H1 (cell line): ENCODE measurements around the gene ARHGEF1. TPM values are rescaled to one million over a fixed set of nuclear protein-coding genes. Genes with fewer than 3 reads are reported as not detected.

ENCODE experiments used
- CTCF ChIA-PET: fragments of 300-600 bp; sonication (Branson Sonifier 250); formaldehyde crosslinking; loops from one replicate; lab custom pipeline; 2021; ENCODE audit not compliant: partially characterized antibody; lab: Charles Lee
- POLR2A ChIA-PET: fragments of 300-600 bp; sonication (Branson Sonifier 250); formaldehyde crosslinking; loops from one replicate; lab custom pipeline; 2021; ENCODE audit warnings: inconsistent platforms; ENCODE audit not compliant: partially characterized antibody; lab: Charles Lee
- DNase-seq, 2 experiments: peaks; one replicate each; pipeline versions ENCODE4 v3.0.0 to v3.0.0-alpha.2; 2010 to 2022; ENCODE audit warnings: low spot score in 2 of 2, low read depth in 1 of 2, mixed read lengths in 1 of 2
- FAIRE-seq: peaks from 2 replicates; lab custom pipeline; 2011; peaks lifted over from hg19 to GRCh38; lab: Jason Lieb, UNC
- H2AFZ ChIP-seq: 2 replicates; pipeline ENCODE4 v1.8.1; 2012; ENCODE audit warnings: low read length, inconsistent platforms
- H2AK5ac ChIP-seq: 2 replicates; pipeline ENCODE4 v1.6.1; 2013; ENCODE audit warnings: low read depth, low read length
- H2BK120ac ChIP-seq: replicated peaks from 2 replicates; pipeline ENCODE3; 2013; ENCODE audit warnings: low read depth, low read length, inconsistent platforms
- H2BK12ac ChIP-seq: 2 replicates; pipeline ENCODE4 v1.6.1; 2013; ENCODE audit warnings: low read depth, low read length
- H2BK15ac ChIP-seq: 2 replicates; pipeline ENCODE4 v1.6.1; 2013; ENCODE audit warnings: low read length
- H2BK20ac ChIP-seq: 2 replicates; pipeline ENCODE4 v1.6.1; 2013; ENCODE audit warnings: low read length
- H2BK5ac ChIP-seq: 2 replicates; pipeline ENCODE4 v1.6.1; 2013; ENCODE audit warnings: low read depth, low read length
- H3K14ac ChIP-seq: 2 replicates; pipeline ENCODE4 v1.6.1; 2013; ENCODE audit warnings: inconsistent platforms; ENCODE audit not compliant: insufficient read length
- H3K18ac ChIP-seq: 2 replicates; pipeline ENCODE4 v1.6.1; 2013; ENCODE audit warnings: low read length; ENCODE audit errors: extremely low read depth
- H3K23ac ChIP-seq: 2 replicates; pipeline ENCODE4 v1.6.1; 2013; ENCODE audit warnings: inconsistent platforms; ENCODE audit not compliant: insufficient read length
- H3K23me2 ChIP-seq: 2 replicates; pipeline ENCODE4 v1.6.1; 2013; ENCODE audit warnings: low read depth, low read length
- H3K27ac ChIP-seq: 2 replicates; pipeline ENCODE4 v1.6.1; 2011; ENCODE audit warnings: low read depth, low read length, inconsistent platforms
- H3K27me3 ChIP-seq, 4 experiments: replicated peaks in 1 of 4; 1 replicate in 1 of 4; 2 replicates in 3 of 4; pipeline versions ENCODE4 v1.6.1 to v1.8.1; 2011 to 2013; ENCODE audit warnings: low read length in 3 of 4, mild to moderate bottlenecking in 3 of 4, inconsistent platforms in 2 of 4, mixed read lengths in 2 of 4, moderate library complexity in 1 of 4; ENCODE audit not compliant: control insufficient read depth in 3 of 4, insufficient read depth in 3 of 4; ENCODE audit errors: extremely low read depth in 1 of 4
- H3K36me3 ChIP-seq, 4 experiments: 2 replicates each; pipeline versions ENCODE4 v1.6.1 to v1.8.1; 2011 to 2013; ENCODE audit warnings: mild to moderate bottlenecking in 4 of 4, low read length in 3 of 4, moderate library complexity in 2 of 4, control low read depth in 1 of 4, inconsistent platforms in 1 of 4; ENCODE audit not compliant: insufficient read depth in 4 of 4, control insufficient read depth in 2 of 4
- H3K4ac ChIP-seq: replicated peaks from 2 replicates; pipeline ENCODE3; 2013; ENCODE audit warnings: low read length, low read depth, mixed read lengths, inconsistent platforms; ENCODE audit not compliant: insufficient read length
- H3K4me1 ChIP-seq, 4 experiments: replicated peaks in 1 of 4; 1 replicate in 1 of 4; 2 replicates in 3 of 4; pipeline versions ENCODE4 v1.6.1 to v1.8.1; 2011 to 2013; ENCODE audit warnings: low read length in 3 of 4, inconsistent platforms in 2 of 4, mixed read lengths in 1 of 4; ENCODE audit not compliant: insufficient read depth in 4 of 4, control insufficient read depth in 3 of 4
- H3K4me2 ChIP-seq, 2 experiments: 2 replicates each; pipeline versions ENCODE4 v1.6.1 to v1.8.1; 2011 to 2013; ENCODE audit warnings: low read depth in 2 of 2, low read length in 2 of 2, control low read depth in 1 of 2, inconsistent platforms in 1 of 2, mild to moderate bottlenecking in 1 of 2; ENCODE audit not compliant: insufficient read depth in 1 of 2
- H3K4me3 ChIP-seq, 4 experiments: fragments of 200-600, 300-600 bp in 1 of 4; sonication (generic), shearing (Covaris generic), sonication (Bioruptor Twin) in 1 of 4; 2 replicates each; pipeline versions ENCODE4 v1.5.1 to v1.8.1; 2011 to 2016; ENCODE audit warnings: low read length in 4 of 4, low read depth in 3 of 4, control low read depth in 2 of 4, inconsistent platforms in 2 of 4, mild to moderate bottlenecking in 2 of 4, mixed read lengths in 1 of 4, moderate library complexity in 1 of 4; ENCODE audit not compliant: insufficient read depth in 2 of 4; ENCODE audit errors: extremely low read depth in 1 of 4
- H3K56ac ChIP-seq: replicated peaks from 2 replicates; pipeline ENCODE3; 2013; ENCODE audit warnings: low read depth, mild to moderate bottlenecking, mixed read lengths, low read length, inconsistent platforms; ENCODE audit not compliant: insufficient read length
- H3K79me1 ChIP-seq: 2 replicates; pipeline ENCODE4 v1.6.1; 2013; ENCODE audit warnings: low read depth, low read length, control low read depth
- H3K79me2 ChIP-seq, 2 experiments: 2 replicates each; pipeline versions ENCODE4 v1.6.1 to v1.8.1; 2012 to 2013; ENCODE audit warnings: low read length in 2 of 2, mild to moderate bottlenecking in 2 of 2, inconsistent platforms in 1 of 2; ENCODE audit not compliant: insufficient read depth in 2 of 2, control insufficient read depth in 1 of 2
- H3K9ac ChIP-seq, 4 experiments: replicated peaks in 1 of 4; 1 replicate in 1 of 4; 2 replicates in 3 of 4; pipeline versions ENCODE4 v1.6.1 to v1.8.1; 2011 to 2013; ENCODE audit warnings: low read depth in 3 of 4, low read length in 3 of 4, control low read depth in 2 of 4, mild to moderate bottlenecking in 2 of 4, moderate library complexity in 2 of 4, inconsistent platforms in 1 of 4; ENCODE audit errors: extremely low read depth in 1 of 4
- H3K9me3 ChIP-seq, 2 experiments: 2 replicates each; pipeline versions ENCODE4 v1.6.1 to v1.8.1; 2012 to 2013; ENCODE audit warnings: mild to moderate bottlenecking in 2 of 2, moderate library complexity in 2 of 2, control low read depth in 1 of 2, inconsistent platforms in 1 of 2, low read depth in 1 of 2, low read length in 1 of 2, mixed read lengths in 1 of 2; ENCODE audit not compliant: insufficient read depth in 2 of 2
- H4K20me1 ChIP-seq, 2 experiments: replicated peaks in 1 of 2; 2 replicates each; pipeline versions ENCODE3 to v1.8.1; 2011 to 2013; ENCODE audit warnings: inconsistent platforms in 2 of 2, low read length in 2 of 2, mild to moderate bottlenecking in 1 of 2; ENCODE audit not compliant: insufficient read depth in 2 of 2, control insufficient read depth in 1 of 2
- H4K5ac ChIP-seq: 2 replicates; pipeline ENCODE4 v1.6.1; 2013; ENCODE audit warnings: low read length, low read depth, mixed read lengths, inconsistent platforms; ENCODE audit not compliant: insufficient read length
- H4K8ac ChIP-seq: 2 replicates; pipeline ENCODE4 v1.8.0; 2013; ENCODE audit warnings: mild to moderate bottlenecking, moderate library complexity, low read length, inconsistent platforms; ENCODE audit not compliant: insufficient read depth; ENCODE audit errors: extremely low read depth
- H4K91ac ChIP-seq: replicated peaks from 2 replicates; pipeline ENCODE3; 2013; ENCODE audit warnings: low read length, mixed read lengths, inconsistent platforms; ENCODE audit not compliant: insufficient read length
- CTBP2 ChIP-seq: IDR thresholded peaks from 2 replicates; pipeline ENCODE4 v1.7.0; 2011; ENCODE audit warnings: borderline replicate concordance, mild to moderate bottlenecking, moderate library complexity, mixed read lengths, low read length; ENCODE audit not compliant: insufficient read depth, insufficient read length
- WGBS, 2 experiments: shearing (Covaris generic) in 1 of 2; methylation state at CpG; one replicate each; pipeline versions ENCODE4 v1.1.6 to v1.1.7; 2013 to 2015; ENCODE audit warnings: low lambda C conversion rate in 2 of 2, mixed read lengths in 2 of 2, inconsistent platforms in 1 of 2, low coverage in 1 of 2, missing lambda C conversion rate in 1 of 2; ENCODE audit not compliant: insufficient replicate concordance in 2 of 2, insufficient coverage in 1 of 2, insufficient read length in 1 of 2; ENCODE audit errors: extremely low coverage in 1 of 2, missing lambda C conversion rate in 1 of 2; 5-methylcytosine and 5-hydroxymethylcytosine counted together
- polyA plus RNA-seq, 7 experiments: library from polyadenylated mRNA; depleted of rRNA in 3 of 7; stranded (reverse) in 5 of 7; unstranded in 2 of 7; fragments of >200 nt in 5 of 7; fragments of 200-250 nt in 2 of 7; gene quantifications; 1 replicate in 5 of 7; 2 replicates in 1 of 7; 4 replicates in 1 of 7; pipeline versions ENCODE4 v1.2.1 to v1.2.3, GENCODE V29; 2011 to 2013; ENCODE audit warnings: missing spikeins in 2 of 7, mixed read lengths in 2 of 7
- total RNA-seq: library from RNA; stranded (reverse); fragmentation: NEBNext Ultra II Directional; extraction: Animal tissue kit (Norgen Biotek cat#: 25700); gene quantifications from 2 replicates; pipeline ENCODE4 v1.2.1, GENCODE V29; 2021
- TF ChIP-seq, protein P1 (sequence below): fragments of 300-600 bp; sonication (generic); IDR thresholded peaks from 2 replicates; pipeline ENCODE4 v1.7.1; 2012; ENCODE audit warnings: low read length, moderate library complexity, mild to moderate bottlenecking, inconsistent platforms; ENCODE audit not compliant: insufficient replicate concordance

ARHGEF1 gene
- total and polyA plus RNA-seq, 2 of the 8 experiments (the other 6 are each of a cell fraction or from before 2014, with no cell fraction given): 23.0 to 49.0 TPM

- no peak for FAIRE-seq
- H3K56ac ChIP-seq: no peak within 1 kb of the TSS
- no peak within 1 kb of the TSS for H3K27ac ChIP-seq
- no peak within 1 kb of the TSS for H4K91ac ChIP-seq
- no peak within 1 kb of the TSS for H3K4ac ChIP-seq
- no peak within 1 kb of the TSS for H3K23ac ChIP-seq
- no peaks in the 10 kb centered on the region; a peak in 1 of 7 replicates for H3K4me1 ChIP-seq
- H3K79me1 ChIP-seq: no peaks in the 10 kb centered on the region
- no peak within 1 kb of the TSS for H2BK12ac ChIP-seq
- H3K79me2 ChIP-seq: no peaks in the 10 kb centered on the region
- no peak within 1 kb of the TSS for H3K4me3 ChIP-seq
- no peak within 1 kb of the TSS for H4K5ac ChIP-seq
- H2BK120ac ChIP-seq: no peak within 1 kb of the TSS
- H3K9me3 ChIP-seq: peaks cover 4 to 30% of the 10 kb centered on the region in 2 experiments; a peak in 3 of 4 replicates
- H4K20me1 ChIP-seq: no peaks in the 10 kb centered on the region
- H2AFZ ChIP-seq: no peak within 1 kb of the TSS
- no peak within 1 kb of the TSS for H2BK5ac ChIP-seq
- no peak within 1 kb of the TSS for H2BK20ac ChIP-seq
- H3K18ac ChIP-seq: no peak within 1 kb of the TSS
- CTCF ChIA-PET: no interaction called here
- no peaks in the 10 kb centered on the region for H3K23me2 ChIP-seq
- POLR2A ChIA-PET: no interaction called here
- no peaks in the 10 kb centered on the region for H3K36me3 ChIP-seq
- H3K14ac ChIP-seq: no peak within 1 kb of the TSS
- H2BK15ac ChIP-seq: no peak within 1 kb of the TSS
- H4K8ac ChIP-seq: no peak within 1 kb of the TSS; the same call in 1 of the 2 replicates
- 0 out of 2 replicates have a peak within 1 kb of the TSS, but pooled peaks have one; percentile 65 for H2AK5ac ChIP-seq
- 87% methylated on average over 3 of the region's 3 CpGs; no CpG with 5 or more reads in 1 of the 2 experiments for WGBS, 2 experiments
- no peak for DNase-seq
- no peak within 1 kb of the TSS for H3K9ac ChIP-seq
- H3K27me3 ChIP-seq: no peaks in the 10 kb centered on the region; a peak in 1 of 7 replicates
- no peak within 1 kb of the TSS for H3K4me2 ChIP-seq
- TF ChIP-seq, protein P1, sequence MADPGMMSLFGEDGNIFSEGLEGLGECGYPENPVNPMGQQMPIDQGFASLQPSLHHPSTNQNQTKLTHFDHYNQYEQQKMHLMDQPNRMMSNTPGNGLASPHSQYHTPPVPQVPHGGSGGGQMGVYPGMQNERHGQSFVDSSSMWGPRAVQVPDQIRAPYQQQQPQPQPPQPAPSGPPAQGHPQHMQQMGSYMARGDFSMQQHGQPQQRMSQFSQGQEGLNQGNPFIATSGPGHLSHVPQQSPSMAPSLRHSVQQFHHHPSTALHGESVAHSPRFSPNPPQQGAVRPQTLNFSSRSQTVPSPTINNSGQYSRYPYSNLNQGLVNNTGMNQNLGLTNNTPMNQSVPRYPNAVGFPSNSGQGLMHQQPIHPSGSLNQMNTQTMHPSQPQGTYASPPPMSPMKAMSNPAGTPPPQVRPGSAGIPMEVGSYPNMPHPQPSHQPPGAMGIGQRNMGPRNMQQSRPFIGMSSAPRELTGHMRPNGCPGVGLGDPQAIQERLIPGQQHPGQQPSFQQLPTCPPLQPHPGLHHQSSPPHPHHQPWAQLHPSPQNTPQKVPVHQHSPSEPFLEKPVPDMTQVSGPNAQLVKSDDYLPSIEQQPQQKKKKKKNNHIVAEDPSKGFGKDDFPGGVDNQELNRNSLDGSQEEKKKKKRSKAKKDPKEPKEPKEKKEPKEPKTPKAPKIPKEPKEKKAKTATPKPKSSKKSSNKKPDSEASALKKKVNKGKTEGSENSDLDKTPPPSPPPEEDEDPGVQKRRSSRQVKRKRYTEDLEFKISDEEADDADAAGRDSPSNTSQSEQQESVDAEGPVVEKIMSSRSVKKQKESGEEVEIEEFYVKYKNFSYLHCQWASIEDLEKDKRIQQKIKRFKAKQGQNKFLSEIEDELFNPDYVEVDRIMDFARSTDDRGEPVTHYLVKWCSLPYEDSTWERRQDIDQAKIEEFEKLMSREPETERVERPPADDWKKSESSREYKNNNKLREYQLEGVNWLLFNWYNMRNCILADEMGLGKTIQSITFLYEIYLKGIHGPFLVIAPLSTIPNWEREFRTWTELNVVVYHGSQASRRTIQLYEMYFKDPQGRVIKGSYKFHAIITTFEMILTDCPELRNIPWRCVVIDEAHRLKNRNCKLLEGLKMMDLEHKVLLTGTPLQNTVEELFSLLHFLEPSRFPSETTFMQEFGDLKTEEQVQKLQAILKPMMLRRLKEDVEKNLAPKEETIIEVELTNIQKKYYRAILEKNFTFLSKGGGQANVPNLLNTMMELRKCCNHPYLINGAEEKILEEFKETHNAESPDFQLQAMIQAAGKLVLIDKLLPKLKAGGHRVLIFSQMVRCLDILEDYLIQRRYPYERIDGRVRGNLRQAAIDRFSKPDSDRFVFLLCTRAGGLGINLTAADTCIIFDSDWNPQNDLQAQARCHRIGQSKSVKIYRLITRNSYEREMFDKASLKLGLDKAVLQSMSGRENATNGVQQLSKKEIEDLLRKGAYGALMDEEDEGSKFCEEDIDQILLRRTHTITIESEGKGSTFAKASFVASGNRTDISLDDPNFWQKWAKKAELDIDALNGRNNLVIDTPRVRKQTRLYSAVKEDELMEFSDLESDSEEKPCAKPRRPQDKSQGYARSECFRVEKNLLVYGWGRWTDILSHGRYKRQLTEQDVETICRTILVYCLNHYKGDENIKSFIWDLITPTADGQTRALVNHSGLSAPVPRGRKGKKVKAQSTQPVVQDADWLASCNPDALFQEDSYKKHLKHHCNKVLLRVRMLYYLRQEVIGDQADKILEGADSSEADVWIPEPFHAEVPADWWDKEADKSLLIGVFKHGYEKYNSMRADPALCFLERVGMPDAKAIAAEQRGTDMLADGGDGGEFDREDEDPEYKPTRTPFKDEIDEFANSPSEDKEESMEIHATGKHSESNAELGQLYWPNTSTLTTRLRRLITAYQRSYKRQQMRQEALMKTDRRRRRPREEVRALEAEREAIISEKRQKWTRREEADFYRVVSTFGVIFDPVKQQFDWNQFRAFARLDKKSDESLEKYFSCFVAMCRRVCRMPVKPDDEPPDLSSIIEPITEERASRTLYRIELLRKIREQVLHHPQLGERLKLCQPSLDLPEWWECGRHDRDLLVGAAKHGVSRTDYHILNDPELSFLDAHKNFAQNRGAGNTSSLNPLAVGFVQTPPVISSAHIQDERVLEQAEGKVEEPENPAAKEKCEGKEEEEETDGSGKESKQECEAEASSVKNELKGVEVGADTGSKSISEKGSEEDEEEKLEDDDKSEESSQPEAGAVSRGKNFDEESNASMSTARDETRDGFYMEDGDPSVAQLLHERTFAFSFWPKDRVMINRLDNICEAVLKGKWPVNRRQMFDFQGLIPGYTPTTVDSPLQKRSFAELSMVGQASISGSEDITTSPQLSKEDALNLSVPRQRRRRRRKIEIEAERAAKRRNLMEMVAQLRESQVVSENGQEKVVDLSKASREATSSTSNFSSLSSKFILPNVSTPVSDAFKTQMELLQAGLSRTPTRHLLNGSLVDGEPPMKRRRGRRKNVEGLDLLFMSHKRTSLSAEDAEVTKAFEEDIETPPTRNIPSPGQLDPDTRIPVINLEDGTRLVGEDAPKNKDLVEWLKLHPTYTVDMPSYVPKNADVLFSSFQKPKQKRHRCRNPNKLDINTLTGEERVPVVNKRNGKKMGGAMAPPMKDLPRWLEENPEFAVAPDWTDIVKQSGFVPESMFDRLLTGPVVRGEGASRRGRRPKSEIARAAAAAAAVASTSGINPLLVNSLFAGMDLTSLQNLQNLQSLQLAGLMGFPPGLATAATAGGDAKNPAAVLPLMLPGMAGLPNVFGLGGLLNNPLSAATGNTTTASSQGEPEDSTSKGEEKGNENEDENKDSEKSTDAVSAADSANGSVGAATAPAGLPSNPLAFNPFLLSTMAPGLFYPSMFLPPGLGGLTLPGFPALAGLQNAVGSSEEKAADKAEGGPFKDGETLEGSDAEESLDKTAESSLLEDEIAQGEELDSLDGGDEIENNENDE: no peak
- no peak for TF ChIP-seq CTBP2
Measured at GRCh38 chr19:41845001-41845050, 38.2 kb upstream of the ARHGEF1 start, which contains the start of gene DMRTC2. DMRTC2 (plus strand) TSS chr19:41845042; CDS start chr19:41847429, 2,387 bp downstream.
